ENCODE data around the gene DHRS3.

DNA sequence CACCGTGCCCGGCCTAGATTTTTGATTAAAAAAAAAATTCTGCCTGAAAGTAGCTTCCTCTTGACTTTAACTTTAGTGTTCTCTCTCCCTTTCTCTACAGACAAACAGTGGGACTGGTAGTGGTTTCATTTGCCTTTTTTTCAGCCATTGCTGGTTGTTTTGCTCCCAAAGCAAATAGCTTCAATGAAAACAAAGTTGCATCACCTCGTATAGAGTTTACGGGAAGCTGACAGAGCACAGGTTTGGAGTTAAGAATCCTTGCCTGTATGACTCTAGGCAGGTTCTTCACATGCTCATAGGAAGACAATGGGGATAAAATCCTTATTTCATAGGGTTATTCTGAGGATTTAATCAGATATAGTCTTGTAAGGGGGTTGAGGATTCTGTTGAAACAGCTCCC lies 47.5 kb upstream of the DHRS3 start:
- TF ChIP-seq, protein P1, sequence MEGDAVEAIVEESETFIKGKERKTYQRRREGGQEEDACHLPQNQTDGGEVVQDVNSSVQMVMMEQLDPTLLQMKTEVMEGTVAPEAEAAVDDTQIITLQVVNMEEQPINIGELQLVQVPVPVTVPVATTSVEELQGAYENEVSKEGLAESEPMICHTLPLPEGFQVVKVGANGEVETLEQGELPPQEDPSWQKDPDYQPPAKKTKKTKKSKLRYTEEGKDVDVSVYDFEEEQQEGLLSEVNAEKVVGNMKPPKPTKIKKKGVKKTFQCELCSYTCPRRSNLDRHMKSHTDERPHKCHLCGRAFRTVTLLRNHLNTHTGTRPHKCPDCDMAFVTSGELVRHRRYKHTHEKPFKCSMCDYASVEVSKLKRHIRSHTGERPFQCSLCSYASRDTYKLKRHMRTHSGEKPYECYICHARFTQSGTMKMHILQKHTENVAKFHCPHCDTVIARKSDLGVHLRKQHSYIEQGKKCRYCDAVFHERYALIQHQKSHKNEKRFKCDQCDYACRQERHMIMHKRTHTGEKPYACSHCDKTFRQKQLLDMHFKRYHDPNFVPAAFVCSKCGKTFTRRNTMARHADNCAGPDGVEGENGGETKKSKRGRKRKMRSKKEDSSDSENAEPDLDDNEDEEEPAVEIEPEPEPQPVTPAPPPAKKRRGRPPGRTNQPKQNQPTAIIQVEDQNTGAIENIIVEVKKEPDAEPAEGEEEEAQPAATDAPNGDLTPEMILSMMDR (IDR thresholded peaks at IDR 0.05) = no peak
- TF ChIP-seq POLR2AphosphoS5 (IDR thresholded peaks at IDR 0.05; ENCODE audit: low read depth, low read length) (no peak), JUND (IDR thresholded peaks at IDR 0.05) (no peak), RFX5 (IDR thresholded peaks at IDR 0.05; ENCODE audit: low read length) (no peak), SMC3 (IDR thresholded peaks at IDR 0.05; ENCODE audit: low read depth, low read length) (no peak), MEF2A (IDR thresholded peaks at IDR 0.05; ENCODE audit: borderline replicate concordance, low read depth) (no peak), USF1 (IDR thresholded peaks at IDR 0.05; ENCODE audit: borderline replicate concordance, low read depth) (no peak)
- TF ChIP-seq, protein P2, sequence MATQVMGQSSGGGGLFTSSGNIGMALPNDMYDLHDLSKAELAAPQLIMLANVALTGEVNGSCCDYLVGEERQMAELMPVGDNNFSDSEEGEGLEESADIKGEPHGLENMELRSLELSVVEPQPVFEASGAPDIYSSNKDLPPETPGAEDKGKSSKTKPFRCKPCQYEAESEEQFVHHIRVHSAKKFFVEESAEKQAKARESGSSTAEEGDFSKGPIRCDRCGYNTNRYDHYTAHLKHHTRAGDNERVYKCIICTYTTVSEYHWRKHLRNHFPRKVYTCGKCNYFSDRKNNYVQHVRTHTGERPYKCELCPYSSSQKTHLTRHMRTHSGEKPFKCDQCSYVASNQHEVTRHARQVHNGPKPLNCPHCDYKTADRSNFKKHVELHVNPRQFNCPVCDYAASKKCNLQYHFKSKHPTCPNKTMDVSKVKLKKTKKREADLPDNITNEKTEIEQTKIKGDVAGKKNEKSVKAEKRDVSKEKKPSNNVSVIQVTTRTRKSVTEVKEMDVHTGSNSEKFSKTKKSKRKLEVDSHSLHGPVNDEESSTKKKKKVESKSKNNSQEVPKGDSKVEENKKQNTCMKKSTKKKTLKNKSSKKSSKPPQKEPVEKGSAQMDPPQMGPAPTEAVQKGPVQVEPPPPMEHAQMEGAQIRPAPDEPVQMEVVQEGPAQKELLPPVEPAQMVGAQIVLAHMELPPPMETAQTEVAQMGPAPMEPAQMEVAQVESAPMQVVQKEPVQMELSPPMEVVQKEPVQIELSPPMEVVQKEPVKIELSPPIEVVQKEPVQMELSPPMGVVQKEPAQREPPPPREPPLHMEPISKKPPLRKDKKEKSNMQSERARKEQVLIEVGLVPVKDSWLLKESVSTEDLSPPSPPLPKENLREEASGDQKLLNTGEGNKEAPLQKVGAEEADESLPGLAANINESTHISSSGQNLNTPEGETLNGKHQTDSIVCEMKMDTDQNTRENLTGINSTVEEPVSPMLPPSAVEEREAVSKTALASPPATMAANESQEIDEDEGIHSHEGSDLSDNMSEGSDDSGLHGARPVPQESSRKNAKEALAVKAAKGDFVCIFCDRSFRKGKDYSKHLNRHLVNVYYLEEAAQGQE (IDR thresholded peaks at IDR 0.05; ENCODE audit: low read depth, low read length) = no peak
